ENCODE results near the gene SEMA4D.

SEMA4D gene

GRCh38 chr9:89500008-89500407 is 2.1 kb upstream of the SEMA4D start:
- Histone ChIP-seq H3K27me3 (ENCODE audit: control insufficient read depth, insufficient read depth, low read length) (no peaks in the 10 kb centered on the region), H3K27ac (no peak overlapping the region), H3K9ac (no peak overlapping the region), H3K4me3 (ENCODE audit: low read depth, low read length) (no peak overlapping the region), H3K36me3 (ENCODE audit: control insufficient read depth, insufficient read depth, low read length) (no peaks in the 10 kb centered on the region), H3K9me3 (ENCODE audit: control insufficient read depth, low read length) (no peaks in the 10 kb centered on the region), H3K4me1 (no peaks in the 10 kb centered on the region), H2AFZ (no peak overlapping the region), H3K4me2 (ENCODE audit: low read length) (no peak overlapping the region), H3K79me2 (no peaks in the 10 kb centered on the region)
- TF ChIP-seq CTCF (IDR thresholded peaks at IDR 0.05), result no peak

GRCh38 chr9:89498852-89499480 is 1.1 kb upstream of the SEMA4D start:
- no peak overlapping the region for H2AFZ ChIP-seq
- no peak overlapping the region for H3K4me3 ChIP-seq (ENCODE audit: low read depth, low read length)
- H3K27ac ChIP-seq, result no peak overlapping the region
- no peaks in the 10 kb centered on the region for H3K36me3 ChIP-seq (ENCODE audit: control insufficient read depth, insufficient read depth, low read length)
- H3K9ac ChIP-seq, result no peak overlapping the region
- no peaks in the 10 kb centered on the region for H3K4me1 ChIP-seq
- no peaks in the 10 kb centered on the region for H3K27me3 ChIP-seq (ENCODE audit: control insufficient read depth, insufficient read depth, low read length)
- H3K9me3 ChIP-seq (ENCODE audit: control insufficient read depth, low read length), result no peaks in the 10 kb centered on the region
- TF ChIP-seq CTCF (IDR thresholded peaks at IDR 0.05), result no peak
- H3K4me2 ChIP-seq (ENCODE audit: low read length), result no peak overlapping the region
- H3K79me2 ChIP-seq, result no peaks in the 10 kb centered on the region

- Histone ChIP-seq H3K4me1 (no peaks in the 10 kb centered on the region), H3K27me3 (ENCODE audit: control insufficient read depth, insufficient read depth, low read length) (no peaks in the 10 kb centered on the region), H3K9ac (no peak overlapping the region), H3K4me2 (ENCODE audit: low read length) (peak overlapping the region; percentile 65), H3K36me3 (ENCODE audit: control insufficient read depth, insufficient read depth, low read length) (no peaks in the 10 kb centered on the region), H2AFZ (no peak overlapping the region), H3K79me2 (no peaks in the 10 kb centered on the region), H3K27ac (no peak overlapping the region), H3K9me3 (ENCODE audit: control insufficient read depth, low read length) (no peaks in the 10 kb centered on the region), H3K4me3 (ENCODE audit: low read depth, low read length) (peak overlapping the region; percentile 53)
- TF ChIP-seq CTCF (IDR thresholded peaks at IDR 0.05), result no peak
Observed at GRCh38 chr9:89497257-89497963, 503 bp downstream of the SEMA4D start.

GRCh38 chr9:89496645-89497256 is 1.2 kb downstream of the SEMA4D start:
- TF ChIP-seq CTCF (IDR thresholded peaks at IDR 0.05), result no peak
- peak overlapping the region; percentile 53 for H3K4me3 ChIP-seq (ENCODE audit: low read depth, low read length)
- H3K27ac ChIP-seq, result no peak overlapping the region
- no peaks in the 10 kb centered on the region for H3K79me2 ChIP-seq
- H3K36me3 ChIP-seq (ENCODE audit: control insufficient read depth, insufficient read depth, low read length), result no peaks in the 10 kb centered on the region
- no peak overlapping the region for H2AFZ ChIP-seq
- peak overlapping the region; percentile 65 for H3K4me2 ChIP-seq (ENCODE audit: low read length)
- no peak overlapping the region for H3K9ac ChIP-seq
- H3K9me3 ChIP-seq (ENCODE audit: control insufficient read depth, low read length), result no peaks in the 10 kb centered on the region
- no peaks in the 10 kb centered on the region for H3K4me1 ChIP-seq
- H3K27me3 ChIP-seq (ENCODE audit: control insufficient read depth, insufficient read depth, low read length), result no peaks in the 10 kb centered on the region

Measured in parathyroid adenoma (tissue), 2 donors.